ENCODE results near the gene KIRREL3. TPM values are rescaled to one million over a fixed set of nuclear protein-coding genes. Genes with fewer than 3 reads are reported as not detected.

Gene KIRREL3
- total and polyA plus RNA-seq, 2 of the 8 experiments (the other 6 are each of a cell fraction or from before 2014, with no cell fraction given), result 0.29 to 0.32 TPM

DNA sequence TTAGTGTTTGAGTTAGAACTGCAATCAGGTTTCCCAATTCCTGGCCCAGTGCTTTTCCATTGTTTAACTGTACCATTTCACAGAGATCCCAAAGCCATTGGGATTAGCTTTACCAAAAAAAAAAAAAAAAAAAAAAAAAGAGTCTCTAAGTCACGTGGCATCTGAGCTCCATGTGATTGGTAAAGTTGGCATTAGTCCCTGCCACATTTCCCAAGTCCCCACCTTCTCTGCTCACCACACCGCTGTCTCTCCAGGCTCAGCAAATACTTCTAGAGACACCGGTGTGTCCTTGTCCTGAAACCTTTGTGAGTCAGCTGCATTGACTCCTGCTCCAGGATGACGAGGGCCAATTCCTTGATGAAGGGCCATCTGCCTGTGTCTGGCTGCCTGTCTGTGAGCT, 305.3 kb downstream of the KIRREL3 start (continued):
- TF ChIP-seq HDAC6 (IDR thresholded peaks at IDR 0.05; ENCODE audit: low read depth, low read length), result no peak

All from H1 (cell line).